Measurements from ENCODE around the gene MFNG.

The MFNG gene

GRCh38 chr22:37485395-37486223, 575 bp downstream of the MFNG start:
- H3K9ac ChIP-seq, result peak overlapping the region; percentile 96
- TF ChIP-seq Cebpa-rat (IDR thresholded peaks at IDR 0.05), result no peak
- H3K27me3 ChIP-seq, result no peaks in the 10 kb centered on the region
- H3K9me3 ChIP-seq, result no peaks in the 10 kb centered on the region
- peaks cover 21% of the 10 kb centered on the region for H3K36me3 ChIP-seq
- peak overlapping the region; percentile 86 for H3K4me3 ChIP-seq
- peak overlapping the region; percentile 99 for H3K4me2 ChIP-seq
- H3K4me1 ChIP-seq, result peaks cover 82% of the 10 kb centered on the region
- peaks cover 26% of the 10 kb centered on the region for H4K20me1 ChIP-seq
- peak overlapping the region; percentile 99 for H3K27ac ChIP-seq

DNA sequence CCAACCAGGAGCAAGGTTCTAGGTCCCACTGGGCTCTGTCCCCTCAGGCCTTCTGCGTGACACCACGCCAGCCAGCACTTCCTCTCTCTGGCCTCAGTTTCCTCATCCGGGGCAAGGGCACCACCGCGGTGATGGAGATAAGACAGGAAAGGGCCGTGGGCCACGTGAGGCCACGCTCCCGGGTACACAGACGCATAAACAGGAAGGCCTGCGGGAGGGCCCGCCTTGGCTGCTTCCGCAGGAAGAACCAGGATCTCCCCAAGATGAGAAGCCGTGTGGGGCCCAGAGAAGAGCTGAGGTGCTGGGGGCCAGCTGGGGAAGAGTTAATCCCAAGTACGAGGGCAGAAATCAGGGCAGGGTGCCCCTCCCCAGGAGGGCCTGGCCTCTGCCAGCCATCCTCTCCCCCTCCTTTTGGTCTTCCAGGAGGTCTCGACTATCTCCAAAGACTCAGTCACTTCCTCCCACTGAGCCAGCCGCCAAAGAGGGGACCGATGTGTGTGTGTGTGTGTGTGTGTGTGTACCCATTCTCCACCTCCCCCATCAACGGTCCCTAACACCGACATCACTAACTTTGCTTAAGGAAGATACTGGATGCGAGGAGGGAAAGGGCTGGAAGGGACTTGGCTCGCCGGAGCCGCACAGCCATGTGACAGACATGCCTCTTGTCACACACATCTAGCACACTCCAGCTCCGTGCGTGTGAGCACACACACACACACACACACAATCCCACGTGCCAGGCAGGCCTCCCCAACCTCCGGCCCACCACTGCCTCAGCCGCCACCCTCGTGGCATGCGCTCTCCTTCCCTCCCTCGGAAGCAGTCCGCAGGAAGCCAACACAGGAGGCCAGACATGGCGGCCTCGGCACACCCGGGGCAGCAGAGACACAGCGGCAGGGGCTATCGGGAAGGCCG, 1.4 kb downstream of the MFNG start:
- peak overlapping the region; percentile 96 for H3K9ac ChIP-seq

DNA sequence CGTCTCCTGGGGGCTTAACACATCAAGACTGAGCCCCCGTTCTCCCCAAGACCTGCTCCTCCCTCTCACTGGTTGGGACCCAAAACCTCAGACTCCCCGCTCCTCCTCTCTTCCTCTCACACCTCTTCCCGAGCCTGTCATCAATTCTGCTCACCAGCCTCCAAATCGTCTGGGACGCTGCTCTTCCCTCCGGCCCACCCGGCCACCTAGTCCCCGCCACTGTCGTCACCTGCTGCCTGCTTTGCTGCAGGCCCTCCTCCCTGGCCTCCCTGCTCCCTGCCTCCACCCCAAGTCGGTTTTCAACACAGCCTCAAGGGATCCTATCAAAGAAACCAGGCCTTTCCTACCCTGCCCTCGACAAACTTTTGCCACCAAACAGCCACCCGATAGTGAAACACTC, 3.1 kb downstream of the MFNG start:
- H3K36me3 ChIP-seq, result peaks cover 46% of the 10 kb centered on the region
- peak overlapping the region; percentile 96 for H3K9ac ChIP-seq
- peaks cover 51% of the 10 kb centered on the region for H4K20me1 ChIP-seq
- H3K4me2 ChIP-seq, result peak overlapping the region; percentile 99
- H3K4me1 ChIP-seq, result peaks cover 96% of the 10 kb centered on the region
- H3K4me3 ChIP-seq, result peak overlapping the region; percentile 86
- no peaks in the 10 kb centered on the region for H3K9me3 ChIP-seq
- TF ChIP-seq Cebpa-rat (IDR thresholded peaks at IDR 0.05), result no peak
- H3K27me3 ChIP-seq, result no peaks in the 10 kb centered on the region
- H3K27ac ChIP-seq, result peak overlapping the region; percentile 99

More for the DNA sequence above, 1.4 kb downstream of the MFNG start:
- peak overlapping the region; percentile 86 for H3K4me3 ChIP-seq
- TF ChIP-seq Cebpa-rat (IDR thresholded peaks at IDR 0.05), result no peak
- peak overlapping the region; percentile 99 for H3K4me2 ChIP-seq
- H3K27ac ChIP-seq, result peak overlapping the region; percentile 99
- H3K36me3 ChIP-seq, result peaks cover 29% of the 10 kb centered on the region
- H3K9me3 ChIP-seq, result no peaks in the 10 kb centered on the region
- H4K20me1 ChIP-seq, result peaks cover 34% of the 10 kb centered on the region
- H3K27me3 ChIP-seq, result no peaks in the 10 kb centered on the region
- H3K4me1 ChIP-seq, result peaks cover 91% of the 10 kb centered on the region

DNA sequence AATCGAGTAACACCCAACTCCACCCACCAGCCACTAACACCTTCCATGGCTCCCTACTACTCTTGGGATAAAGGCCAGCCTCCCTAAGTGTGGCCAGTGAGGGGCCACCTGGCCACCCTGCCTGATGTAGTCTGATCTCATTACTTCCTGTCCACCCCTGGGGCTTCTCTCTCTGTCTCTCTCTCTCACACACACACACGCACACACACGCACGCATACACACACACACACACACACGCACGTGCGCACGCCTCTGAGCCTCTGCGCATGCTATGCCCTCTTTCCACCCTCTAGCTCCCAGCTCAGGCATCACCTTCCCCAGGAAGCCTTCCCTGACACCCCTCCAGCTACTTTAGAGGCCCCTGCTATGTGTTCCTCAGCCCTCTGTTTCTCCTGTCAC, 3.9 kb downstream of the MFNG start:
- TF ChIP-seq Cebpa-rat (IDR thresholded peaks at IDR 0.05), result no peak
- Histone ChIP-seq H3K27me3 (no peaks in the 10 kb centered on the region), H3K4me1 (peaks cover 96% of the 10 kb centered on the region), H3K9me3 (no peaks in the 10 kb centered on the region), H3K4me2 (peak overlapping the region; percentile 99), H3K9ac (peak overlapping the region; percentile 96), H3K36me3 (peaks cover 54% of the 10 kb centered on the region), H3K27ac (peak overlapping the region; percentile 99), H4K20me1 (peaks cover 59% of the 10 kb centered on the region), H3K4me3 (no peak overlapping the region)

- Histone ChIP-seq H3K27me3 (no peaks in the 10 kb centered on the region), H4K20me1 (peaks cover 67% of the 10 kb centered on the region), H3K27ac (0 out of 2 replicates have a peak overlapping the region, but pooled peaks have one; percentile 8), H3K9me3 (no peaks in the 10 kb centered on the region), H3K9ac (peak overlapping the region; percentile 2; the same call in 1 of the 2 replicates), H3K36me3 (peaks cover 63% of the 10 kb centered on the region), H3K4me3 (no peak overlapping the region), H3K4me2 (peak overlapping the region; percentile 99; the same call in 1 of the 2 replicates), H3K4me1 (peaks cover 96% of the 10 kb centered on the region)
- no peak for TF ChIP-seq Cebpa-rat (IDR thresholded peaks at IDR 0.05)
These were observed 4.8 kb downstream of the MFNG start for GRCh38 chr22:37481347-37481907.

GRCh38 chr22:37480387-37481346, 5.5 kb downstream of the MFNG start:
- H3K27ac ChIP-seq, result peak overlapping the region; percentile 45
- H3K27me3 ChIP-seq, result no peaks in the 10 kb centered on the region
- H3K36me3 ChIP-seq, result peaks cover 70% of the 10 kb centered on the region
- 0 out of 2 replicates have a peak overlapping the region, but pooled peaks have one; percentile 17 for H3K4me2 ChIP-seq
- peaks cover 98% of the 10 kb centered on the region for H3K4me1 ChIP-seq
- H3K9ac ChIP-seq, result 0 out of 2 replicates have a peak overlapping the region, but pooled peaks have one; percentile 2
- H3K4me3 ChIP-seq, result no peak overlapping the region
- peaks cover 75% of the 10 kb centered on the region for H4K20me1 ChIP-seq
- no peak for TF ChIP-seq Cebpa-rat (IDR thresholded peaks at IDR 0.05)
- no peaks in the 10 kb centered on the region for H3K9me3 ChIP-seq

DNA sequence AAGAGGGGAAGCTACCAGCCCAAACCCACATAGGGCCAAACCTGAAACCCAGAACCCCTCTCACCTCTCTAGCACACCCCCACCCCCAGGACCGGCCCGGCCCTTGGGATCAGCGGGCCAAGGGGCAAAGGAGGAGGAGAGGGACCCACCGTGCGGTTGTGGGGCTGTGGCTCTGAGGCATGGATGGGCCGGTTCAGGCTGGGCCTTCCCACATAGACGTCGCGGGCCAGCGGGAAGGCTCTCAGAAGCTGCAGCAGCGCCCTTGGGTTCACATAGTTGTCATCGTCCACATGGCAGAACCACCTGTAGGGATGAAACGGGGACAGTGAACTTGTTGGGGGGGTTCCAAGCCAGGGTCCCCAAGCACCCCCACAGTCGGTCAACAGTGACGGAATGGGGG, 7.0 kb downstream of the MFNG start:
- Histone ChIP-seq H3K4me1 (peaks cover 86% of the 10 kb centered on the region), H3K4me2 (peak overlapping the region; percentile 22; the same call in 1 of the 2 replicates), H3K27me3 (no peaks in the 10 kb centered on the region), H3K9ac (no peak overlapping the region), H3K9me3 (no peaks in the 10 kb centered on the region), H3K4me3 (no peak overlapping the region), H3K27ac (no peak overlapping the region), H3K36me3 (peaks cover 85% of the 10 kb centered on the region), H4K20me1 (peaks cover 90% of the 10 kb centered on the region)
- no peak for TF ChIP-seq Cebpa-rat (IDR thresholded peaks at IDR 0.05)

DNA sequence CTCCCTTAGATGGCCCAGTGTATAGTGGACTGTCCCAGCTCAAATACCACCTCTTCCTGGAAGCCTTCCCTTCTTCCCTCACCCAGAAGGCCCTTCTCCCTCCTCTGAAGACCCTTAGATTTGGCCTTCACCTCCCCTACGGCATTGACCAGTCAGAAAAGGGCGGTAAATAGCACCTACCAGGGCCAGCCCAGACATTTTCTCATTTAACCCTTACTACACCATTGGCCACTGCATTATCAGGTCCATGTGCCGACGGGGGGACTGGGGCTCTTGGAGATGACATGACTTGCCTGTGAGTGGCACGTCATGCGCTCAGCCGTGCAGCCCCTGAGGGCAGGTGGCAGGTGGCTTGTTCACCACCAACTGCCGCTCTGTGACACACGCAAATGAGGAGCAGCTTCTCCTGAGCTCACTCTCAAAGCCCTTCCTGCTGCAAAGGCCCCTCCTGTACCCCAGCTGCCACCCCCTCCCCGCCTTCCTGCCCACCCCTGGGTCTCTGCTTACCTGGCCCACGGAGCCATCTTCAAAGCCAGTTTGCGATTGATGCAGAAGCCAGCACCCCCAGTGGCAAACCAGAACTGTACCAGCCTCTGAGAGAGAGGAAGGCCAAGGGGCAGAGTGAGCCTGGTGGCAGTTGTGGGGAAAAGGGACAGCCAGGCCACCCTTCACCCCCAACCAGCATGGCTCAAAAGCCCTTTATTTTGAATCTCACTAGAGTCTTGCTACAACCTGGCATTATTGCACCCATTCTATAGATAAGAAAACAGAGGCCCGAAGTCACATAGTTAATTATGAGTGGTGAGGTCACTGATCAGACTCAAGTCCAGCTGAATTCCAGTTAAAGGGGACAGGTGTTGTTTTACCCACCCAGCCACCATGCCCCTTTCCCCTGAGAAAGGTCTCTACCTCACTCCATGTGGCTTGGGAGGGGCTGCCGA, 9.5 kb downstream of the MFNG start:
- H3K4me2 ChIP-seq, result peak overlapping the region; percentile 40
- no peak overlapping the region for H3K9ac ChIP-seq
- peaks cover 100% of the 10 kb centered on the region for H4K20me1 ChIP-seq
- H3K36me3 ChIP-seq, result peaks cover 97% of the 10 kb centered on the region
- no peaks in the 10 kb centered on the region for H3K9me3 ChIP-seq
- H3K4me3 ChIP-seq, result no peak overlapping the region
- TF ChIP-seq Cebpa-rat (IDR thresholded peaks at IDR 0.05), result no peak
- peaks cover 73% of the 10 kb centered on the region for H3K4me1 ChIP-seq
- no peaks in the 10 kb centered on the region for H3K27me3 ChIP-seq
- H3K27ac ChIP-seq, result 0 out of 2 replicates have a peak overlapping the region, but pooled peaks have one; percentile 41
